HCT116 (cell line): Measurements from ENCODE around the gene DYNC2I2. TPM values are rescaled to one million over a fixed set of nuclear protein-coding genes. Genes with fewer than 3 reads are reported as not detected.

ENCODE experiments used
- ATAC-seq: fragments of 200-7000 bp; cut with Tn5 transposase; 2 replicates; pipeline ENCODE4 v1.9.1; 2020; ENCODE audit warnings: mild to moderate bottlenecking, moderate library complexity
- BruUV-seq: library from RNA; stranded (reverse); fragments of 400-500 nt; replicated peaks from 2 replicates; lab custom pipeline; 2021; lab: Mats Ljungman, UMichigan
- CTCF ChIA-PET: fragments of 300-600 bp; sonication (Branson Sonifier 250); formaldehyde crosslinking; loops from one replicate; lab custom pipeline; 2021; ENCODE audit warnings: antibody characterized with exemption; lab: Charles Lee
- POLR2A ChIA-PET: fragments of 300-600, 350-600 bp; sonication (Branson Sonifier 250); formaldehyde crosslinking; loops from one replicate; lab custom pipeline; 2021; ENCODE audit warnings: antibody characterized with exemption; lab: Charles Lee
- RAD21 ChIA-PET, 2 experiments: fragments of 300-600 bp; sonication (Branson Sonifier 250); formaldehyde crosslinking; loops; one replicate each; lab custom pipeline; 2023; ENCODE audit warnings: low total read pairs in 2 of 2; ENCODE audit not compliant: uncharacterized antibody in 2 of 2, unreplicated experiment in 2 of 2, low non-redundant PET in 1 of 2; lab: Charles Lee
- DNase-seq: peaks from one replicate; pipeline ENCODE4 v3.0.0-alpha.2; 2010; ENCODE audit warnings: low read depth, low spot score
- H2AFZ ChIP-seq: fragments of 200-600 bp; shearing (Covaris generic), sonication (generic); 2 replicates; pipeline ENCODE4 v1.6.1; 2017; ENCODE audit warnings: low read depth, mixed run types, mixed read lengths, antibody characterized with exemption, low read length; ENCODE audit not compliant: poor library complexity, severe bottlenecking
- H3K27ac ChIP-seq: 2 replicates; pipeline ENCODE4 v1.5.1; 2012; ENCODE audit warnings: low read depth, low read length
- H3K27me3 ChIP-seq: fragments of 200-600 bp; sonication (generic); 2 replicates; pipeline ENCODE4 v1.6.1; 2016; ENCODE audit warnings: mixed run types, low read length, mixed read lengths; ENCODE audit not compliant: insufficient read depth
- H3K36me3 ChIP-seq, 2 experiments: fragments of 200-500 bp in 1 of 2; fragments of 200-600 bp in 1 of 2; sonication (Bioruptor generic) in 1 of 2; sonication (generic) in 1 of 2; 2 replicates each; pipeline versions ENCODE4 v1.5.1 to v1.6.1; 2014 to 2016; ENCODE audit warnings: low read length in 2 of 2, inconsistent platforms in 1 of 2, mixed read lengths in 1 of 2, mixed run types in 1 of 2; ENCODE audit not compliant: insufficient read depth in 2 of 2, control insufficient read depth in 1 of 2
- H3K4me1 ChIP-seq, 2 experiments: fragments of 200-600 bp in 1 of 2; sonication (generic) in 1 of 2; 2 replicates each; pipeline versions ENCODE4 v1.5.1 to v1.6.1; 2012 to 2017; ENCODE audit warnings: low read length in 2 of 2, inconsistent platforms in 1 of 2, mild to moderate bottlenecking in 1 of 2, mixed read lengths in 1 of 2, mixed run types in 1 of 2, moderate library complexity in 1 of 2; ENCODE audit not compliant: insufficient read depth in 2 of 2, control insufficient read depth in 1 of 2
- H3K4me2 ChIP-seq: fragments of 200-600 bp; sonication (generic); 2 replicates; pipeline ENCODE4 v1.6.1; 2017; ENCODE audit warnings: mixed run types, low read length, mixed read lengths
- H3K4me3 ChIP-seq, 2 experiments: fragments of 200-600 bp in 1 of 2; sonication (generic) in 1 of 2; replicated peaks in 1 of 2; 2 replicates each; pipeline ENCODE4 v1.5.1; 2011 to 2016; ENCODE audit warnings: low read length in 2 of 2, control low read depth in 1 of 2, low read depth in 1 of 2, mild to moderate bottlenecking in 1 of 2, mixed read lengths in 1 of 2, mixed run types in 1 of 2
- H3K79me2 ChIP-seq: fragments of 200-600 bp; sonication (generic); 2 replicates; pipeline ENCODE4 v1.6.1; 2017; ENCODE audit warnings: mild to moderate bottlenecking, mixed run types, low read length, moderate library complexity, mixed read lengths; ENCODE audit not compliant: insufficient read depth
- H3K9ac ChIP-seq: fragments of 200-600 bp; sonication (generic); 2 replicates; pipeline ENCODE4 v1.6.1; 2016; ENCODE audit warnings: low read length, mixed read lengths
- H3K9me2 ChIP-seq: fragments of 200-600 bp; sonication (generic), shearing (Covaris generic); 2 replicates; pipeline ENCODE4 v1.6.1; 2017; ENCODE audit warnings: mixed run types, mild to moderate bottlenecking, moderate library complexity; ENCODE audit not compliant: insufficient read depth
- H3K9me3 ChIP-seq, 2 experiments: fragments of 200-500 bp in 1 of 2; fragments of 200-600 bp in 1 of 2; sonication (Bioruptor generic) in 1 of 2; sonication (generic) in 1 of 2; 2 replicates each; pipeline ENCODE4 v1.6.1; 2014 to 2017; ENCODE audit warnings: low read length in 2 of 2, mixed read lengths in 2 of 2, inconsistent platforms in 1 of 2, low read depth in 1 of 2, mild to moderate bottlenecking in 1 of 2, mixed run types in 1 of 2, moderate library complexity in 1 of 2; ENCODE audit not compliant: control insufficient read depth in 1 of 2, insufficient read depth in 1 of 2
- H4K20me1 ChIP-seq: fragments of 200-600 bp; sonication (generic), shearing (Covaris generic); 2 replicates; pipeline ENCODE4 v1.6.1; 2017; ENCODE audit warnings: mixed run types, mild to moderate bottlenecking, moderate library complexity; ENCODE audit not compliant: insufficient read depth
- ATF3 ChIP-seq: IDR thresholded peaks from 2 replicates; pipeline ENCODE4 v1.6.1; 2012
- CEBPB ChIP-seq: IDR thresholded peaks from 2 replicates; pipeline ENCODE4 v1.6.1; 2012; ENCODE audit warnings: low read depth
- POLR2AphosphoS5 ChIP-seq: IDR thresholded peaks from 2 replicates; pipeline ENCODE4 v1.6.1; 2011; ENCODE audit warnings: mild to moderate bottlenecking, low read depth, low read length, moderate library complexity
- RAD21 ChIP-seq: IDR thresholded peaks from 2 replicates; pipeline ENCODE4 v1.6.1; 2012; ENCODE audit warnings: low read depth, mild to moderate bottlenecking
- ZNF274 ChIP-seq: fragments of 200-500 bp; sonication (Bioruptor generic); IDR thresholded peaks from 2 replicates; pipeline ENCODE4 v1.6.1; 2014; ENCODE audit warnings: mild to moderate bottlenecking, low read depth, low read length, inconsistent platforms
- intact Hi-C: fragments of 100-400 bp; cut with micrococcal nuclease; formaldehyde crosslinking; loops from 2 replicates; pipeline ENCODE4 v1.10.0; 2022
- total RNA-seq: library from RNA; stranded (reverse); gene quantifications from one replicate; pipeline ENCODE4 v1.2.1, GENCODE V29; 2021; ENCODE audit not compliant: unreplicated experiment
- TF ChIP-seq, protein P1 (sequence below), 3 experiments: fragments of 200-600 bp in 1 of 3; sonication (generic) in 1 of 3; IDR thresholded peaks in 2 of 3; conservative IDR thresholded peaks in 1 of 3; 2 replicates each; pipeline ENCODE4 v1.5.1; 2012 to 2017; ENCODE audit warnings: low read depth in 2 of 3, low read length in 2 of 3, antibody characterized with exemption in 1 of 3, borderline replicate concordance in 1 of 3, control low read depth in 1 of 3, mild to moderate bottlenecking in 1 of 3, mixed read lengths in 1 of 3, mixed run types in 1 of 3, moderate library complexity in 1 of 3; ENCODE audit not compliant: insufficient read depth in 1 of 3

DYNC2I2 gene
- total RNA-seq, 1 experiment from 2014 or later: 155 TPM

DNA sequence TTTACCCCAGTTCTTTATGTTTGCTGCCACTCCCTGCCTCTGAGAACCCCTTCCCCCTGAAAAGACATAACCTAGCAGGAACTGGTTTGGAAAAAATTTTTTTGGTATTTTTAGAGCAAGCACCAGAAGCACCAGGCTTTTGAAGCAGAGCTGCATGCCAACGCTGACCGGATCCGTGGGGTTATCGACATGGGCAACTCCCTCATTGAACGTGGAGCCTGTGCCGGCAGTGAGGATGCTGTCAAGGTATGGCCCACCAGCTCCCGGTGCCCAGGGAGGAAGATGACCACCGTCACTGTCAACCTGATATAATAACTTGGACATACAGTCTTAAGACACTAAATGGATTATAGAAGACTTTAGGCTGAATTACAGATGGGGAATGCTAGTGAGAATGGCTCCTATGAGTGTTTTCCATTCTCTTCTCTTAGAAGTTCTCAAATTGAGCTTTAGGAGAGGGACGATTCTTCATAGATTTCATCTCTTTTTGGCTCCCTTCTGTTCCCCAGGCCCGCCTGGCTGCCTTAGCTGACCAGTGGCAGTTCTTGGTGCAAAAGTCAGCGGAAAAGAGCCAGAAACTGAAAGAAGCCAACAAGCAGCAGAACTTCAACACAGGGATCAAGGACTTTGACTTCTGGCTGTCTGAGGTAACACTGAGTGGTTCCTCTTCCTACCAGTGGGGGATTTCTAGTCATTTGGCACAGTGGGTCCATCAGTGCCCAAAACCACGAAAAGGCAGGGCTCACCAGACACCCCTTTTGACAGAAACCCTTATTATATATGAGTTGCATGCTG, 44.9 kb downstream of the DYNC2I2 start:
- no peak overlapping the region for H3K4me3 ChIP-seq
- no peaks in the 10 kb centered on the region for H3K9me2 ChIP-seq
- BruUV-seq: no TSS peak
- no peak overlapping the region for H3K27ac ChIP-seq
- H3K79me2 ChIP-seq: no peaks in the 10 kb centered on the region
- H3K9ac ChIP-seq: no peak overlapping the region
- no peaks in the 10 kb centered on the region for H4K20me1 ChIP-seq
- ChIA-PET RAD21 (no interaction called here), POLR2A (no interaction called here), CTCF (interaction anchor here (0.7 to 1.1 kb wide), 2 partner anchors 24 to 173 kb away, joined by 3 to 4 read pairs; no protein-coding TSS in a partner anchor)
- no peak for ATAC-seq
- intact Hi-C loops: no loop called here
- TF ChIP-seq POLR2AphosphoS5: no peak
- TF ChIP-seq ATF3: no peak
- TF ChIP-seq, protein P1, sequence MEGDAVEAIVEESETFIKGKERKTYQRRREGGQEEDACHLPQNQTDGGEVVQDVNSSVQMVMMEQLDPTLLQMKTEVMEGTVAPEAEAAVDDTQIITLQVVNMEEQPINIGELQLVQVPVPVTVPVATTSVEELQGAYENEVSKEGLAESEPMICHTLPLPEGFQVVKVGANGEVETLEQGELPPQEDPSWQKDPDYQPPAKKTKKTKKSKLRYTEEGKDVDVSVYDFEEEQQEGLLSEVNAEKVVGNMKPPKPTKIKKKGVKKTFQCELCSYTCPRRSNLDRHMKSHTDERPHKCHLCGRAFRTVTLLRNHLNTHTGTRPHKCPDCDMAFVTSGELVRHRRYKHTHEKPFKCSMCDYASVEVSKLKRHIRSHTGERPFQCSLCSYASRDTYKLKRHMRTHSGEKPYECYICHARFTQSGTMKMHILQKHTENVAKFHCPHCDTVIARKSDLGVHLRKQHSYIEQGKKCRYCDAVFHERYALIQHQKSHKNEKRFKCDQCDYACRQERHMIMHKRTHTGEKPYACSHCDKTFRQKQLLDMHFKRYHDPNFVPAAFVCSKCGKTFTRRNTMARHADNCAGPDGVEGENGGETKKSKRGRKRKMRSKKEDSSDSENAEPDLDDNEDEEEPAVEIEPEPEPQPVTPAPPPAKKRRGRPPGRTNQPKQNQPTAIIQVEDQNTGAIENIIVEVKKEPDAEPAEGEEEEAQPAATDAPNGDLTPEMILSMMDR (IDR thresholded peaks at IDR 0.05 in 2 of 3, conservative IDR thresholded peaks at IDR 0.05 in 1 of 3; ENCODE audit: borderline replicate concordance in 1 of 3, insufficient read depth in 1 of 3, low read depth in 2 of 3, low read length in 2 of 3): no peak
- TF ChIP-seq ZNF274: no peak
- no peaks in the 10 kb centered on the region for H3K9me3 ChIP-seq
- no peak overlapping the region for H2AFZ ChIP-seq
- H3K36me3 ChIP-seq: peaks cover 62 to 65% of the 10 kb centered on the region in 2 experiments
- H3K4me2 ChIP-seq: no peak overlapping the region
- no peaks in the 10 kb centered on the region for H3K4me1 ChIP-seq
- no peaks in the 10 kb centered on the region for H3K27me3 ChIP-seq
- no peak for DNase-seq

DNA sequence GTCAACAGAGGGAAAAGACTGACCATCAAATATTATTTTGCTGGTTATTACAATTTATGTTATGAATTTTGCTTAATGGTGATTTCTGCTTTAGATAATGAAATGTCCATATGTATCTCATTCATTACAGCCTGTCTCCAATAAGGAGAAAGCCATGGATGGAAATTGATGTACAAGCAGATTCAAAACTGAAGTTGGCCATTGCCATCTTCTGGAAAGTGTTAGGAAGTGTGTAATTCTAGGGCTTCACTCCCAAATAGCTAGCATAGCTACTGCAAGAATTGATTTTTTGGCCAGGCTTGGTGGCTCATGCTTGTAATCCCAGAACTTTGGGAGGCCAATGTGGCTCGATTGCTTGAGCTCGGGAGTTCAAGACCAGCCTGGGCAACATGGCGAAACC, 45.8 kb downstream of the DYNC2I2 start:
- no peaks in the 10 kb centered on the region for H3K79me2 ChIP-seq
- DNase-seq (no peak), ATAC-seq (no peak)
- H3K27me3 ChIP-seq: no peaks in the 10 kb centered on the region
- no peak overlapping the region for H3K27ac ChIP-seq
- H3K9me2 ChIP-seq: no peaks in the 10 kb centered on the region
- no peak overlapping the region for H3K4me2 ChIP-seq
- H3K9ac ChIP-seq: no peak overlapping the region
- ChIA-PET POLR2A (no interaction called here), CTCF (interaction anchor here (1.1 kb wide), 1 partner anchor 172 kb away, joined by 4 read pairs; no protein-coding TSS in a partner anchor), RAD21 (interaction anchor here in 1 of 2 experiments (1.1 kb wide), 1 partner anchor 172 kb away, joined by 3 read pairs; no protein-coding TSS in a partner anchor)
- peaks cover 59 to 70% of the 10 kb centered on the region in 2 experiments for H3K36me3 ChIP-seq
- TF ChIP-seq RAD21: 0 out of 2 replicates have a peak, but pooled peaks have one; percentile 15
- TF ChIP-seq CEBPB: no peak
- H4K20me1 ChIP-seq: no peaks in the 10 kb centered on the region
- H3K4me1 ChIP-seq: no peaks in the 10 kb centered on the region
- no peak overlapping the region for H2AFZ ChIP-seq
- no TSS peak for BruUV-seq
- intact Hi-C loops: no loop called here
- H3K4me3 ChIP-seq: no peak overlapping the region
- no peaks in the 10 kb centered on the region for H3K9me3 ChIP-seq
